Activated naive CD4-positive, alpha-beta T cell treated with Interleukin-2 at 50 U/mL for 16 hours (primary cell): ENCODE results near the gene SLC23A2.
A peak's percentile ranks its signal among the peaks of the same experiment; 100 is the strongest.
"Not testable (repeated sequence)": the region's sequence is repeated elsewhere in the genome, so short reads cannot be mapped to it uniquely, and the experiment has no call there.

ENCODE experiments used
- DNase-seq: peaks from one replicate; pipeline ENCODE4 v3.0.0-alpha.2; 2020

The SLC23A2 gene

DNA sequence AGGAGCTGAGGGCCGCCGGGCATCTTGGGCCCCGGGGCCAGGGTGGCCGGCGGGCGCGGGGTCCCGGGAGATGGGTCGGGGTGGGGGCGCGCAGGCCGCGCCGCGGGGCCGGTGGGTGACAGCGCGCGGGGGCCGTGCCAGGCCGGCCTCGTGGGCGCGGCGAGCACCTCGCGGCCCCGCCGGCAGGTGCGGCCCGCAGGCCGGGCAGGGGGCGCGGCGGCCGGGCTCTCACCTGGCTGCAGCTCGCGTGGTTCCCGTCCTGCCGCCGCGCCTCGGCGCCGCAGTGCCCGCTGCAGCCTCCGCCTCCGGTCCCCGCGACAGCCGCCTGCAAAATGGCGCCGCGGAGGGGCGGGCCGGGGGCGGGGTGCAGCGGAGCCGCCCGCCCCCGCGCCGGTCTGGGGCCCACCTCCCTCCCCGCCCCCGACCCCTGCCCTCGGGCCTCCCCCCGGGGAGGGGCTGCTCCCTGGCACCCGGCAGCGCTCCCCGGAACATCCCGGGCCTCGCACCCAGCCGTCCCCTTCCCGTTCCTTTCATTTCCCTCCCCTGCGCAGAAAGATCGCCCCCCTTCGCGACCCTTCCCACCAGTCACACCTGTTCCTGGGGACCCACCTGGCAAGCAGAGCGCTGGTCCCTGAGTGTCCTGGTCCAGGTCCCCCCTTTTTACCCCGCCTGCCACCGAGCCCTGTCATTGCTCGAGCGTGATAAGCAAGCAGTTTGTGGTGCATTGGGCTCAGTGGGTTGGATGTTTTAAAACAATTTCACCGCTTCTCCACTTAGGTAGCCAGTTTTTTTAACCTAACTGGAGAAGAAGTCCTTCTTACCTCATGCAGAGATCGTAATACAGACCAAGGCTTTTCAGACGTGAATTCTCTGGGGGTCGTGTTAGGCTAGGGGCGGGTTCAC lies at the start of gene SLC23A2:
Gene SLC23A2, minus strand, starts transcription at position 337 of the 903 bp plus-strand sequence. CDS start 68,948 bp downstream, outside the sequence.
- DNase-seq: peak; percentile 65

DNA sequence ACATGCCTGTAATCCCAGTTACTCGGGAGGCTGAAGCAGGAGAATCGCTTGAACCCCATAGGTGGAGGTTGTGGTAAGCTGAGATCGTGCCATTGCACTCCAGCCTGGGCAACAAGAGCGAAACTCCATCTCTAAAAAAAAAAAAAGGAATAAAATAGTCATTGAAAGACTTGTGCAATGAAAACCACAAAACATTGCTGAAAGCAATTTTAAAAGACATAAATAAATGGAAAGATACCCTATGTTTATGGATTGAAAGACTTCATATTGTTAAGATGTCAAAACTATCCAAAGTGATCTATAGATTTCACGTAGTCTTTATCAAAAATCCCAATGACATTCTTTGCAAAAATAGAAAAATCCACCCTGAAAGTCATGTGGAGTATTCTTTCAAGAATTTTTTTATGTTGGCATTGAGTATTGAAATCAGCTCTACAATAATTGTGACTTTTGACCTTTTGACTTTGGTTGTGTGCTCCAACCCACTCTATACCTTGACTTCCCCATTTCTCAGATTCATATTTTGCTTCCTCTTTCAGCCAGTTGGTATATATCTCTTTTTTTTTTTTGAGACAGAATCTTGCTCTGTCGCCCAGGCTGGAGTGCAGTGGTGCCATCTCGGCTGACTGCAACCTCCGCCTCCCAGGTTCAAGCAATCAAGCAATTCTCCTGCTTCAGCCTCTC lies 45.5 kb upstream of the SLC23A2 start:
- DNase-seq: no peak

DNA sequence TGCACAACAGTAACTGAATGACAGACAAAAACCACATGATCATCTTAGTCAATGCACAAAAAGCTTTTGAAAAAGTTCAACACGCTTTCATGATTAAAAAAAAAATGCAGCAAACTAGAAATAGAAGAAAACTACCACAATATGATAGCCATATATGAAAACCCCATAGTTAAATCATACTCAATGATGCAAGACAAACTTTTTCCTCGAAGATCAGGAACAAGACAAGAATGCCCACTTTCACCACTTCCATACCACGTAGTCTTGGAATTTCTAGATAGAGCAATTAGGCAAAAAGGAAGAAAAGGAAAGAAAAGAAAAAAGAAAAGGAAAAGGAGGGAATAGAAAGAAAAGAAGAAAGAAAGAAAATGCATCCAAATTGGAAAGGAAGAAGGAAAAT lies 44.6 kb upstream of the SLC23A2 start:
- DNase-seq: no peak

DNA sequence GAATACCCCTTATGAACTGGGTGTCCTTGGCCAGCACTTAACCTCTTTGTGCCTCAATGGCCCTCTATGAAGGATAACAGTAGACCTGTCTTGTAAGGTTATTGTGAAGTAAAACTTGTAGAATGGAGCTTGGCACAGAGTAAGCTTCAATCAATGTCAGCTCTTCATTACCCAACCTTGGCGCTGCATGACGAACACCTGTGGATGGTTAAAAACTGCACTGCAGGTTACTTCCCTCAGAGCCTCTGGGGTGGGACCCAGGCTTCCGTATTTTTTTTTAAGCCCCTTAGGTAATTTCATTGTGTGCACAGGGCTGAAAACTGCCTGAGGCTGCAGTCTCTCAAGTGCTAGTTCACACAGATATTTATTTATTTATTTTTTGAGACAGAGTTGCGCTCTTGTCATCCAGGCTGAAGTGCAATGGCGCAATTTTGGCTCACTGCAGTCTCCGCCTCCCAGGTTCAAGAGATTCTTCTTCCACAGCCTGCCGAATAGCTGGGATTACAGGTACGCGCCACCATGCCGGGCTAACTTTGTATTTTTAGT lies 42.8 kb upstream of the SLC23A2 start:
- no peak for DNase-seq

DNA sequence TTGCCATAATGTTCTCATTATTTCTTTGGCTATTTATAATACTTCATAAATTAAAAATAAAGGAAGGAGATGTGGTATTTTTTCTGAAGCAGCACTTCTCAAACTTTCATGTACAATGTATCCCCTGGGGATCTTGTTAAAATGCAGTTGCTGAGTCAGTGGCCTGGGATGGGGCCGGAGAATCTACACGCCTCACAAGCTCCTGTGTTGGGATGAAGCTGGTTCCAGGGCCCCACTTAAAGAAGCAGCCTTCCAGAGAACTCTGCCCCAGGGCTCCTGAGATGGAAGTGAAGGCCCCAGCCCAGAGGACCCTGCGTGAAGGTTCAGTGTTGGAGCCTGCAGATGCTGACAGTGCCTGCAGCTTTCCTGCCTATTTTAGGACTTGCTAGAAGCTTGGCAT lies 40.1 kb upstream of the SLC23A2 start:
- DNase-seq: no peak

DNA sequence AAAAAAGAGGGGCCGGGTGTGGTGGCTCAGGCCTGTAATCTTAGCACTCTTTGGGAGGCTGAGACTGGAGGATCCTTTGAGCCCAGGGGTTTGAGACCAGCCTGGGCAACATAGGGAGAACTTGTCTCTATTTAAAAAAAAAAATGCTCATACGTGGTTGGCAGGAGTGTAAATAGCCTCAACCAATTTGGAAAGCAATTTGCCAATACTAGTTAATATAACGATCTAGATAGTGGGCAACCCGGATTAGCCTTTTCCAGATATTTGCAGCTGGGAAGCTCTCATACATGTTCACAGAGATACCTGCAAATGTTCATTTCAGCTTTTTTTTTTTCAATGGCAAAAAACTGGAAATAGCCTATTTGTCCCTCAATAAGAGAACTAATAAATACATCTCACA lies 39.0 kb upstream of the SLC23A2 start:
- no peak for DNase-seq

DNA sequence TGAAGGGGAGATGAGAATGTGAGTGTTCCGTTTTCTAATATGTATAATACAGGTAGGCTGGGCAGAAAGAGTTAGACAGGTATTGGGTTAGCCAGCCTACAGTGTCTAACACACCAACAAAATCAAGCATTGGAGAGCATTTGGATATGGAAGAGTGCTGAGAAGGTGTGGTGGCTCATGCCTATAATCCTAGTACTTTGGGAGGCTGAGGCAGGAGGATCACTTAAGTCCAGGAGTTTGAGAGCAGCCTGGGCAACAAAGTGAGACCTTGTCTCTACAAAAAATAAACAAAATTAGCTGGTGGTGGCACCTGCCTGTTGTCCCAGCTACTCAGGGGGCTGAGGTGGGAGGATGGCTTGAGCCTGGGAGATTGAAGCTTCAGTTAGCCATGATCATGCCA lies 38.6 kb upstream of the SLC23A2 start:
- DNase-seq: no peak

DNA sequence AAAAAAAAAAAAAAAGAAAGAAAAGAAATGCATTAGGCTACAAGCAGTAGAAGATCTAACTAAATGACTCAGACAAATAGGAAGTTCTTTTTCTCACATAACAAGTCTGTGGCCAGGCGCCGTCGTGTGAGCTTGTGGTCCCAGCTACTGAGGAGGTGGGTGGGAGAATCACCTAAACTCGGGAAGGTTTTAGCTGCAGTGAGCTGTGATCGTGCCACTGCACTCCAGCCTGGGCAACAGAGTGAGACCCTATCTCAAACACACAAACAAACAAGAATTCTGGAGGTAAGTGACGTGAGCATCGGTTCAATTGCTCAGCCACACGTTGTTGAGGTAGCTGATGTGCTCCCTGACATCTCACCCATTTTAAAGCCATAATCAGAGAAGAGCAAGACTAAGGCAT lies 37.9 kb upstream of the SLC23A2 start:
- DNase-seq: peak; percentile 17

DNA sequence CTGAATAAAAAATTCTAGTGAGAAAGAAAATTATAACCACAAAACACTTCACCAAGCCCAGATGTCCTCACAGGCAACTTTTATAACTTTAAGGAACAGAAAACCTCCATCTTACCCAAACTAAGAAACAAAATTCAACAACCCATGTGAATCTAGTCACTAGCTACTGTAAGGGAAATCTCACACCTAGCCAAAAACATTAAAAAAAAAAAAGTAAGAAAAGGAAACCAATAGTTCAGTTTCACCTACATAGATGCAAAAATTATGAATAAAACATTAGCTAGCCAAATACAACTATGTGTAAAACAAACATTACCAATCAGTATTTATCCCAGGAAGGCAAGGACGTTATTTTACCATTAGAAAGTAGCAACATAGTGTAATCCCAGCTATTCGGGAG lies 35.5 kb upstream of the SLC23A2 start:
- no peak for DNase-seq

DNA sequence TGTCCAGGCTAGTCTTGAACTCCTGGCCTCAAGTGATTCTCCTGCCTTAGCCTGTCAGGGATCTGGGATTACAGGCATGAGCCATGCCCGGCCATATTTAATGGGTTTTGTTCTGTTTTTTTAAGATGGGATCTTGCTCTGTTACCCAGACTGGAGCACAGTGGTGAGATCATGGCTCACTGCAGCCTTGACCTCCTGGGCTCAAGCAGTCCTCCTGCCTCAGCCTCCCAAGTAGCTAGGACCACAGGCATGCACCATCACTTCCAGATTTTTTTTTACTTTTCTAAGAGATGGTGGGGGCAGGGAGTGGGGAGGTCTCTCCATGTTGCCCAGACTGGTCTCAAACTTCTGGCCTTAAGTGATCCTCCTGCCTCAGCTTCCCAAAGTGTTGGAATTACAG lies 34.2 kb upstream of the SLC23A2 start:
- not testable (repeated sequence) for DNase-seq

DNA sequence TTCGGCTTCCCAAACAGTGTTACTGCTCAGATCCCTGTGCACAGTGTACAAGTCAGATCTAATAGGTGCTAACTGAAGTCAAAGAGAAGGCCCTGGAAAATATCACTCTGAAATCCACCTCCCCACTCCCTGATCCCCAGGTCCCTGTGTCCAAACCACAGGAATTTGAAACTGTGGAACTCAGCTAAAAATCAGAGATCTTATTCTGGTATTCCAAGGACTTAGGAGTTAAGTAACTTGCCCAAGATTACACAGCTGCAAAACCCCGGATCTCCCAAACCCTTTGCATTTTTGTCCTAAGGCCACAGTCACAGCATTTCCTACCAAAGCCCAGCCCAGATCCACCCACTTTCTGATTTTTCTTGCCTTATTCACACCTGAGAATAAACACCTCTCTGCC lies 32.3 kb upstream of the SLC23A2 start:
- DNase-seq: no peak

DNA sequence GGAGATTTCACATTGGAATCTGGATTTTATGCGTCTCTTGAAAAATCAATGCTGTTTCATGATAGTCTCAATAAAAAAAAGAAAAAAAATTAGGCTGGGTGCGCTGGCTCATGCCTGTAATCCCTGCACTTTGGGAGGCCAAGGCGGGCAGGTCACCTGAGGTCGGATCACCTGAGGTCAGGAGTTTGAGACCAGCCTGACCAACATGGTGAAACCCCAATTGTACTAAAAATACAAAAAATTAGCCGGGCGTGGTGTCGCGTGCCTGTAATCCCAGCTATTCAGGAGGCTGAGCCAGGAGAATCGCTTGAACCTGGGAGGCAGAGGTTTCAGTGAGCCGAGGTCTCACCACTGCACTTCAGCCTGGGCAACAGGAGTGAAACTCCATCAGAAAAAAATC lies 30.4 kb upstream of the SLC23A2 start:
- not testable (repeated sequence) for DNase-seq

DNA sequence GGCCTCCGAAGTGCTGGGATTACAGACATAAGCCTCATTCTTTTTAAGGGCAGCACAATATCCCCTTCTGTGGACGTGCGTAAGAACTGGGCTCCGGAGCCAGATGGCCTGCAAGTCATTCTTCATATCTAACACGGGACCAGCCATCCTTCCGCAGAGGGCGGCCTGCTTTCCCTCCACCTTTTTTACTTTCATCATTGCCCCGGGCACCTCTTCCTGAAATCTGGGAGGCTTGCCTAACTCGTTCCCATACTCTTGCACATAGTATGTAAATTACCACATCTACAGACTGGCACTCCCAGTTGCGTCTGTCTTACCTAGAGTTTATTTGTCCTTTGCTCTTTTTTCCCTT lies 29.9 kb upstream of the SLC23A2 start:
- no peak for DNase-seq

DNA sequence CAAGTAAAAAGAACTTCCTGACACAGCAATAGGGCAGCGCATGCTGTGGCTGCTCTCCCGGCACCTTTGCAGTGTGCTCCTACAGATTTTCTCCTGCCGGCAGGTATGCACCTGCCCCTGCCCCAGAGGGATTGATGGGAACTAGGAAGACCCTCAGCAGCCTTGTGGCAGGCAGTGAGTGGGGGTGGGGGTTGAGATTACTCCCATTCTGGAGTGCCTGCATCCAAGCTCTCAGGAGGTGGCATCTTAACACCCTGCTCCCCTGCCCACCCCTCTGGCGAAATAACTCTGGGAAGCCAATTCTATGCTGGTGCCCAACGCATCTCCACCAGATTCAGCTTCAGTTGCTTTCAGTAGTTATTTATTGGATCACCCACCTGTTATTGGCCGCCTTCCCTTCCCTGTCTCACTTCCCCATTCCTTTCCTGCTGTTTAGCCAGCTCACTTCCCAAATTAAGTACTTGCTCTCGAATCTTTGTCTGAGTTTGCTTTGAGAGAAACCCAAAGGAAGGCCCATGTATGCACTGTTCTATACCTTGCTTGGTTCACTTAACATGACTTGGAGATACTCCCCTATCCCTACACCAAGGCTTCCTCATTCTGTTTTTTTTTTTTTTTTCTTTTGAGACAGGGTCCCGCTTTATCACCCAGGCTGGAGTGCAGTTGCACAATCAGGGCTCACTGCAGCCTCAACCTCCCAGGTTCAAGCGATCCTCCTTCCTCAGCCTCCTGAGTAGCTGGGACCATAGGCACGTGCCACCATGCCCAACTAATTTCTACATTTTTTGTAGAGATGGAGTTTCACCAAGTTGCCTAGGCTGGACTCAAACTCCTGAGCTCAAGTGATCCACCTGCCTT lies 29.3 kb upstream of the SLC23A2 start:
- DNase-seq: no peak

DNA sequence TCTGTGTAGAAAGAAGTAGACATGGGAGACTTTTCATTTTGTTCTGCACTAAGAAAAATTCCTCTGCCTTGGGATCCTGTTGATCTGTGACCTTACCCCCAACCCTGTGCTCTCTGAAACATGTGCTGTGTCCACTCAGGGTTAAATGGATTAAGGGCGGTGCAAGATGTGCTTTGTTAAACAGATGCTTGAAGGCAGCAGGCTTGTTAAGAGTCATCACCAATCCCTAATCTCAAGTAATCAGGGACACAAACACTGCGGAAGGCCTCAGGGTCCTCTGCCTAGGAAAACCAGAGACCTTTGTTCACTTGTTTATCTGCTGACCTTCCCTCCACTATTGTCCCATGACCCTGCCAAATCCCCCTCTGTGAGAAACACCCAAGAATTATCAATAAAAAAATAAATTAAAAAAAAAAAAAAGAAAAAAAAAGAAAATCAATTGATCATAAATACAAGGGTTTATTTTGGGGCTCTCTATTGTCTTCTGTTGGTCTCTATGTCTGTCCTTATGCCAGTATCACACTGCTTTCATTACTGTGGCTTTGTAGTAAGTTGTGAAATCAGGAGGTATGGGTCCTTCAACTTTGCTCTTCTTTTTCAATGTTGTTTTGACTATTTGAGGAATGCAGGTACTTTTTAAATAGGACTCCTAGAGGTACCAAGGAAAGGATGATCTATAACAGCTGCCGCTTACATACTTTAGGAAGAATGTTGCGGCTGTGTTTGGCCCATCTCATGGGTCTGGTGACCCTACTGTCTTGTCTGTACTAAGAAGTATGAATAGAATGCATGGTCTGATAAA lies 27.1 kb upstream of the SLC23A2 start:
- not testable (repeated sequence) for DNase-seq

DNA sequence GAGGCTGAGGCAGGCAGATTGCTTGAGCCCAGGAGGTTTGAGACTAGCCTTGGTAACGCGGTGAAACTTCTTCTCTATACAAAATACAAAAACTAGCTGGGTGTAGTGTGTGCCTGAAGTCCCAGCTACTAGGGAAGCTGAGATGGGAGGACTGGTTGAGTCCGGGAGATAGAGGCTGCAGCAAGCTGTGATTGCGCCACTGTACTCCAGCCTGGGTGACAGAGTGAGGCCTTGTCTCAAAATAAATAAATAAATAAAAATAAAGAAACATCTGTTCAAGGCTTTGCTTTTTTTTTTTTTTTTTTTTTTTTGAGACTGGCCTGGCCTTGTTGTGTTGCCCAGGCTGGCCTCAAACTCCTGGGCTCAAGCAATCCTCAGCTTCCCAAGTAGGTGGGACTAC lies 23.7 kb upstream of the SLC23A2 start:
- no peak for DNase-seq

DNA sequence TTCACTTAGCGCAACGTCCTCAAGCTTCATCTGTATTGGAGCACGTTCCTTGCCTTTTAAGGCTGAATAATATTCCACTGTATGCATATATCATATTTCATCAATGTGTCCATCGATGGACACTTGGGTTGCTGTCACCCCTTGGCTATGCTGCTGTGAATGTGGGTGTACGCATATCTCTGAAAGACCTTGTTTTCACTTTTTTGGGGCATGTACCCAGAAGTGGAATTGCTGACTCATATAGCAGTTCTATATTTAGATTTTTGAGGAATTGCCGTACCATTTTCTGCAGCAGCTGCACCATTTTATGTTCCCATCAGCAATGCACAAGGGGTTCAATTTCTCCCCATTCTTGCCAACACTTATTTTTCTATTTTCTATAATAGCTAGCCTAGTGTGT lies 22.8 kb upstream of the SLC23A2 start:
- no peak for DNase-seq

DNA sequence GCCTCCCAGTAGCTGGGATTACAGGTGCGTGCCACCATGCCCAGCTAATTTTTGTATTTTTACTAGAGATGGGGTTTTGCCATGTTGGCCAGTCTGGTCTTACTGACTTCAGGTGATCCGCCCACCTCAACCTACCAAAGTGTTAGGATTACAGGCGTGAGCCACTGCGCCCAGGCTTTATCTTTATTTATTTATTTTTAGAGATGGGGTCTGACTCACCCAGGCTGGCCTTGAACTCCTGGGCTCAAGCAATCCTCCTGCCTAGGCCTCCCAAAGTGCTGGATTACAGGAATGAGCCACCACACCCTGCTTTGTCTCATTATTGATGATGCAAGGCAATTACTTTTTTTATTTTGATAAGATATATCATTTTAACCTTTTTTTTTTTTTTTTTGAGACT lies 21.9 kb upstream of the SLC23A2 start:
- DNase-seq: not testable (repeated sequence)

DNA sequence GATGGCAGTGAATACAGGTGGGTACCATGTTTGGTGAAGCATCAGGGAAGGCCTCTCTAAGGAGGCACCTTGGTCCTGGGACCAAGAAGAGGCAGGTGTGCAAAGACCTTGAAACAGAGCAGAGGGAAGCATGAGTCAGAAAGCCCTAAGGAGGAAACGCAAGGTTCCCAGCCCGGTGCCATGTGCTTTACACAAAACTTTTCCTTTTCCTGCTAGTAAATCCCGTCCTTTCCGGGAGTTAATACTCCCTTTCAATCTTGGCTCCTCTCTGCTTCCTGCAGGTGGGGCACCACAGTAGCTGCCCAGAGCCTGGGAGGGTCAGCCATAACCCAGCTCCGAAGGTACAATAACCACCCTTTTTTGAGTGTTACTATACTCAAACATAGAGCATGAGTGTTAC lies 19.4 kb upstream of the SLC23A2 start:
- no peak for DNase-seq

DNA sequence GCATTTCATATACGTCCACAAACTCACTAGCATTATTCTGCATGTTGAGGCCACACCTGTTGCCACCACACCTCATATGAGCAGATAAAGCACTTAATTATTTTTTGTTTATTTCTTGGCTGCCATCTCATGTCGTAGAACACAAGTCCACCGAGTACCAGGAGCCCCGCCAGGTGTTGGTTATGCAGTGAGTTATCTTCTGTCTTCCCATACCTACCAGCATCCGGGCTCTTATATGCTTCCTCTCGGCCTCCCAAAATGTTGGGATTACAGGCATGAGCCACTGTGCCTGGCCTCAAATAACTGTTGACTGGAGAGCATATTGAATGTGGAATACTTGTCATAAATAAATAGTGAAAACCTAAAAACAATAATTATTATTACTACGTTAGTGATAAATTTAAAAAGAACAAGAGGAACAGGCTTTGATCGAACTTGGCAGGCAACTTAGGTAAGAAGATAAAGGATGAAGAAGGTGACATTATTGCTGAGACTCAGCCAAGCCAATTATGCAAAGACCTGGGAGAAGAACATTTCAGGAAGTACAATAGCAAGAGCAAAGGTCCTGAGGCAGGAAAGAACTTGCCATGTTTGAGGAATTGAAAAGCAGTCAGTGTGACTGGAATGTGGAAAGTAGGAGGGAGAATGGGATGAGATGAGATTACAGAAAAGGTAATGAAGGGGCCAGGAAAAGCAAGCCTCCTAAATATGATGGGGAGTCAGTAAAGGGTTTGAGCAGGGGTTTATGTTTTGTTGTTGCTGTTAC lies 12.6 kb upstream of the SLC23A2 start:
- DNase-seq: no peak

DNA sequence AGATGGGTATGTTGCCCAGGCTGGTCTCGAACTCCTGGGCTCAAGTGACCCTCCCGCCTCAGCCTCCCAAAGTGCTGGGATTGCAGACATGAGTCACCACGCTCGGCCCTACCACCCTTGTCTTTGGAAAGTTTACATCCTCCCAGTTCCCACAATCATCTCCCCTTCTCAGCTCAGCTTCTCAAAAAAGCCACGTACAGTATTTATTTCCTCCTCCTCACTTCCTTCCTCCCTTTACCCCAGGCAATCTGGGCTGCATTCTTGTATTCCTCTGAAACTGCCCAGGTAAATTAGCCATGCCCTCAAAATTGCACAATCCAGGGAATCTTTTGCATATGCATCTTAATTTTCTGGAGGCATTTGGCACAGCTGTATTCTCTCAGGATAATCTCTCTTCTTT lies 7.4 kb upstream of the SLC23A2 start:
- DNase-seq: no peak

DNA sequence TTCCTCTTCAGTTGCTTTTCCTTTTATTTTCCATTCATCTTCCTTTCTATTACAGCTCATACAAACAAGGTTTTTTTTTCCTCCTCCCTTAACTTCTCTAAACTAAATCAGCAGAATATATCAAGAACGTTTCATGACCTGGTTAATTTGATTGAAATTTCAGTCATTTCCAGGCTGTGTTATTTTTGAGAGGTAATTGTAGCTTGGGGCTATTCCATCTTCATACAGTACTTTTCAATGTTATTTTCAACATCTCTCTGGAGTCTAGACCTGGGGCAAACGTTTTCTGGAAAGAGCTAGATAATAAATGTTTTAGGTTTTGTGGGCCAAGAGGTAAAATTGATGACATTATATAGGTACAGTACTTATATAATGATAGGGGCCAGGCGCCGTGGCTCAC lies 4.0 kb upstream of the SLC23A2 start:
- DNase-seq: no peak
